K562 (cell line): ENCODE results near the gene ERVK3-1. TPM values are rescaled to one million over a fixed set of nuclear protein-coding genes. Genes with fewer than 3 reads are reported as not detected.

Source experiments
- ATAC-seq: fragments of 200-7000 bp; cut with Tn5 transposase; 3 replicates; pipeline ENCODE4 v1.9.1; 2020; ENCODE audit warnings: moderate library complexity
- BruUV-seq: library from RNA; stranded (reverse); fragments of 400-500 nt; replicated peaks from 2 replicates; lab custom pipeline; 2021; lab: Mats Ljungman, UMichigan
- CTCF ChIA-PET: fragments of 300-600 bp; formaldehyde crosslinking; extraction: SDS; loops from one replicate; lab custom pipeline; 2021; ENCODE audit warnings: low intra/inter-chr PET ratio; lab: Yijun Ruan, JAX
- POLR2A ChIA-PET: fragments of 300-600, 350-650 bp; sonication (Branson Sonifier 250); formaldehyde crosslinking; extraction: SDS; loops from one replicate; lab custom pipeline; 2021; ENCODE audit warnings: antibody characterized with exemption, inconsistent platforms; lab: Yijun Ruan, JAX
- DNase-seq, 4 experiments: peaks; one replicate each; pipeline versions ENCODE4 v3.0.0 to v3.0.0-alpha.2; 2011 to 2018; ENCODE audit warnings: low spot score in 3 of 4, mixed read lengths in 3 of 4; ENCODE audit errors: extremely low read depth in 1 of 4
- FAIRE-seq: peaks from 2 replicates; lab custom pipeline; 2011; peaks lifted over from hg19 to GRCh38; lab: Jason Lieb, UNC
- H2AFZ ChIP-seq: 2 replicates; pipeline ENCODE4 v1.6.0; 2011; ENCODE audit warnings: low read depth, low read length, control low read depth, inconsistent platforms
- H3K27ac ChIP-seq: fragments of 200-600 bp; 3 replicates; pipeline ENCODE4 v1.8.0; 2011; ENCODE audit warnings: low read depth, mild to moderate bottlenecking, control low read depth, inconsistent platforms, low read length, moderate library complexity, mixed read lengths; ENCODE audit errors: extremely low read depth
- H3K27me3 ChIP-seq, 2 experiments: fragments of 300-600 bp in 1 of 2; 2 replicates in 1 of 2; 3 replicates in 1 of 2; pipeline versions ENCODE4 v1.6.0 to v1.8.0; 2011; ENCODE audit warnings: inconsistent platforms in 2 of 2, low read length in 2 of 2, mild to moderate bottlenecking in 1 of 2, mixed read lengths in 1 of 2, moderate library complexity in 1 of 2; ENCODE audit not compliant: control insufficient read depth in 2 of 2, insufficient read depth in 2 of 2
- H3K36me3 ChIP-seq: fragments of 300-600 bp; 3 replicates; pipeline ENCODE4 v1.8.0; 2011; ENCODE audit warnings: mild to moderate bottlenecking, low read length, inconsistent platforms; ENCODE audit not compliant: control insufficient read depth, insufficient read depth
- H3K4me1 ChIP-seq, 2 experiments: fragments of 200-600 bp in 1 of 2; replicated peaks in 1 of 2; 2 replicates in 1 of 2; 3 replicates in 1 of 2; pipeline versions ENCODE4 v1.5.1 to v1.8.0; 2011; ENCODE audit warnings: inconsistent platforms in 2 of 2, low read length in 2 of 2, mild to moderate bottlenecking in 1 of 2, mixed read lengths in 1 of 2, moderate library complexity in 1 of 2; ENCODE audit not compliant: control insufficient read depth in 2 of 2, insufficient read depth in 2 of 2
- H3K4me2 ChIP-seq: 2 replicates; pipeline ENCODE4 v1.6.1; 2011; ENCODE audit warnings: low read length, control low read depth, inconsistent platforms, mixed read lengths; ENCODE audit not compliant: insufficient read depth
- H3K4me3 ChIP-seq: fragments of 200-600 bp; sonication (generic), shearing (Covaris generic); 2 replicates; pipeline ENCODE4 v1.5.1; 2016; ENCODE audit warnings: control low read depth, inconsistent platforms
- H3K79me2 ChIP-seq: fragments of 200-600 bp; 3 replicates; pipeline ENCODE4 v1.8.0; 2011; ENCODE audit warnings: low read length, inconsistent platforms; ENCODE audit not compliant: control insufficient read depth, insufficient read depth
- H3K9ac ChIP-seq, 2 experiments: 2 replicates each; pipeline versions ENCODE4 v1.6.0 to v1.6.1; 2011; ENCODE audit warnings: low read depth in 2 of 2, low read length in 2 of 2, control low read depth in 1 of 2, inconsistent platforms in 1 of 2, mild to moderate bottlenecking in 1 of 2, mixed read lengths in 1 of 2; ENCODE audit not compliant: insufficient read depth in 1 of 2
- H3K9me1 ChIP-seq: one replicate; pipeline ENCODE4 v1.6.0; 2011; ENCODE audit warnings: inconsistent platforms, mild to moderate bottlenecking, low read length, moderate library complexity; ENCODE audit not compliant: control insufficient read depth, insufficient read depth
- H3K9me3 ChIP-seq: replicated peaks from 2 replicates; pipeline ENCODE4 v1.5.1; 2011; ENCODE audit warnings: low read depth, low read length, inconsistent platforms; ENCODE audit not compliant: control insufficient read depth, insufficient read depth
- H4K20me1 ChIP-seq: replicated peaks from 2 replicates; pipeline ENCODE4 v1.6.1; 2011; ENCODE audit warnings: low read length, inconsistent platforms, mixed read lengths; ENCODE audit not compliant: control insufficient read depth, insufficient read depth
- CBFA2T2 ChIP-seq: fragments of 450-650 bp; conservative IDR thresholded peaks from 2 replicates; pipeline ENCODE4 v1.6.1; 2017; ENCODE audit warnings: mild to moderate bottlenecking
- CBFA2T3 ChIP-seq: fragments of 450-650 bp; IDR thresholded peaks from 2 replicates; pipeline ENCODE4 v1.6.1; 2017
- ESRRA ChIP-seq: fragments of 450-650 bp; IDR thresholded peaks from 2 replicates; pipeline ENCODE4 v1.6.1; 2014; ENCODE audit warnings: low read depth, mild to moderate bottlenecking, moderate library complexity, borderline replicate concordance
- KLF1 ChIP-seq: fragments of 450-650 bp; IDR thresholded peaks from 2 replicates; pipeline ENCODE4 v1.6.1; 2016; ENCODE audit warnings: missing genetic modification characterization, missing compliant biosample characterization
- SMAD2 ChIP-seq: fragments of 150-350 bp; IDR thresholded peaks from 2 replicates; pipeline ENCODE4 v1.6.1; 2014; ENCODE audit warnings: low read depth, mild to moderate bottlenecking, low read length
- WGBS: fragments of 100-300 bp; shearing (Covaris generic); methylation state at CpG from one replicate; pipeline ENCODE4 v1.1.6; 2016; ENCODE audit warnings: low coverage, mixed read lengths; ENCODE audit not compliant: insufficient coverage; ENCODE audit errors: missing lambda C conversion rate; 5-methylcytosine and 5-hydroxymethylcytosine counted together
- in situ Hi-C: fragments of 300-500 bp; cut with MboI; formaldehyde crosslinking; loops from 4 replicates; pipeline ENCODE4 v1.15.0; 2018; ENCODE audit warnings: inconsistent platforms, mixed read lengths
- intact Hi-C: fragments of 100-400 bp; cut with micrococcal nuclease; formaldehyde crosslinking; loops from 2 replicates; pipeline ENCODE4 v1.14.2; 2022
- polyA plus RNA-seq, 8 experiments: library from polyadenylated mRNA; depleted of rRNA in 4 of 8; stranded (reverse) in 5 of 8; unstranded in 3 of 8; fragments of >200 nt; fragmentation: Nextera tagmentation in 2 of 8; fragmentation: Illumina TruSeq in 1 of 8; extraction: Ambion mirVana in 2 of 8; extraction: Trizol in 1 of 8; gene quantifications; 2 replicates each; pipeline versions ENCODE4 v1.2.1 to v1.2.3, GENCODE V29; 2011 to 2014; ENCODE audit warnings: inconsistent platforms in 1 of 8, missing spikeins in 1 of 8
- total RNA-seq, 7 experiments: library from RNA; depleted of rRNA in 6 of 7; stranded (reverse); fragments of >200 nt in 6 of 7; fragmentation: Illumina TruSeq in 2 of 7; extraction: Trizol in 2 of 7; gene quantifications; 2 replicates each; pipeline versions ENCODE4 v1.2.1 to v1.2.3, GENCODE V29; 2011 to 2021; ENCODE audit warnings: low replicate concordance in 1 of 7
- TF ChIP-seq, protein P1 (sequence below): fragments of 450-650 bp; IDR thresholded peaks from 2 replicates; pipeline ENCODE4 v1.6.1; 2016; ENCODE audit warnings: low read depth
- TF ChIP-seq, protein P2 (sequence below), 2 experiments: fragments of 450-650 bp in 1 of 2; sonication (generic) in 1 of 2; formaldehyde crosslinking in 1 of 2; IDR thresholded peaks in 1 of 2; conservative IDR thresholded peaks in 1 of 2; 2 replicates each; pipeline versions ENCODE4 v1.6.1 to v1.8.1; 2016 to 2023; ENCODE audit warnings: mild to moderate bottlenecking in 2 of 2, moderate library complexity in 2 of 2, inconsistent platforms in 1 of 2, missing genetic modification reagents in 1 of 2

Gene ERVK3-1
- total and polyA plus RNA-seq, 9 of the 15 experiments (the other 6 are each of a cell fraction or from before 2014, with no cell fraction given): 87.6 to 299 (median 119) TPM

DNA sequence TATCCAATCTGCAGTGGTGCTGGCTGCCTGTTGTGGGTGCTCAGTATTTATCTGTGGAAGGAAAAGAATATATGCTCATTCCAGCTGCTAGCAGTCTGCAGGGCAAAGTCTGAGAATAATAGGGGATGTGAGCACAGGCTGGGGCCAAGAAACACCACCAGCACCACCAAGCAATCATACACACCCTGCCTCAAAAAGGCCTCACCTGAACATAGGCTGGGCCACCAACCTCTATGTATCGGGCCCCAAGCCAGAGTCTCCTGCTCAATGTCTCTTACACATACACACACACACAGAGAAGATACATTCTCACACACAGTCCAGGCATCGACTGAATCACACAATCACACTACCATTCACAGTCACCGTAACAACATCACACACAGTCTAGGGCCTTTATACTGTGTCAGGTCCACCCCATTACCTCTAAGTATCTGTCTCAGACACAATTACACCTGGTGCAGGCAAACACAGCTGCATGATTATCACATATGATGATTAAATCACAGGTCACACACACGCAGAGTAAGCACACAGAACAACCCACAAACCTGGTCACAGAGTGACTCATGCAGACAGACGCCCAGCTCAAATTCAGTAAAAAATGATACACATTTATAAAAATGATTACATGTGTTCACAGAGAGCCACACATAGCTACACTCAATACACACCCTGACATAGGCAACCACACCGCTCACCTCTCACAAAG is 20.3 kb downstream of the ERVK3-1 start:
- TF ChIP-seq, protein P1, sequence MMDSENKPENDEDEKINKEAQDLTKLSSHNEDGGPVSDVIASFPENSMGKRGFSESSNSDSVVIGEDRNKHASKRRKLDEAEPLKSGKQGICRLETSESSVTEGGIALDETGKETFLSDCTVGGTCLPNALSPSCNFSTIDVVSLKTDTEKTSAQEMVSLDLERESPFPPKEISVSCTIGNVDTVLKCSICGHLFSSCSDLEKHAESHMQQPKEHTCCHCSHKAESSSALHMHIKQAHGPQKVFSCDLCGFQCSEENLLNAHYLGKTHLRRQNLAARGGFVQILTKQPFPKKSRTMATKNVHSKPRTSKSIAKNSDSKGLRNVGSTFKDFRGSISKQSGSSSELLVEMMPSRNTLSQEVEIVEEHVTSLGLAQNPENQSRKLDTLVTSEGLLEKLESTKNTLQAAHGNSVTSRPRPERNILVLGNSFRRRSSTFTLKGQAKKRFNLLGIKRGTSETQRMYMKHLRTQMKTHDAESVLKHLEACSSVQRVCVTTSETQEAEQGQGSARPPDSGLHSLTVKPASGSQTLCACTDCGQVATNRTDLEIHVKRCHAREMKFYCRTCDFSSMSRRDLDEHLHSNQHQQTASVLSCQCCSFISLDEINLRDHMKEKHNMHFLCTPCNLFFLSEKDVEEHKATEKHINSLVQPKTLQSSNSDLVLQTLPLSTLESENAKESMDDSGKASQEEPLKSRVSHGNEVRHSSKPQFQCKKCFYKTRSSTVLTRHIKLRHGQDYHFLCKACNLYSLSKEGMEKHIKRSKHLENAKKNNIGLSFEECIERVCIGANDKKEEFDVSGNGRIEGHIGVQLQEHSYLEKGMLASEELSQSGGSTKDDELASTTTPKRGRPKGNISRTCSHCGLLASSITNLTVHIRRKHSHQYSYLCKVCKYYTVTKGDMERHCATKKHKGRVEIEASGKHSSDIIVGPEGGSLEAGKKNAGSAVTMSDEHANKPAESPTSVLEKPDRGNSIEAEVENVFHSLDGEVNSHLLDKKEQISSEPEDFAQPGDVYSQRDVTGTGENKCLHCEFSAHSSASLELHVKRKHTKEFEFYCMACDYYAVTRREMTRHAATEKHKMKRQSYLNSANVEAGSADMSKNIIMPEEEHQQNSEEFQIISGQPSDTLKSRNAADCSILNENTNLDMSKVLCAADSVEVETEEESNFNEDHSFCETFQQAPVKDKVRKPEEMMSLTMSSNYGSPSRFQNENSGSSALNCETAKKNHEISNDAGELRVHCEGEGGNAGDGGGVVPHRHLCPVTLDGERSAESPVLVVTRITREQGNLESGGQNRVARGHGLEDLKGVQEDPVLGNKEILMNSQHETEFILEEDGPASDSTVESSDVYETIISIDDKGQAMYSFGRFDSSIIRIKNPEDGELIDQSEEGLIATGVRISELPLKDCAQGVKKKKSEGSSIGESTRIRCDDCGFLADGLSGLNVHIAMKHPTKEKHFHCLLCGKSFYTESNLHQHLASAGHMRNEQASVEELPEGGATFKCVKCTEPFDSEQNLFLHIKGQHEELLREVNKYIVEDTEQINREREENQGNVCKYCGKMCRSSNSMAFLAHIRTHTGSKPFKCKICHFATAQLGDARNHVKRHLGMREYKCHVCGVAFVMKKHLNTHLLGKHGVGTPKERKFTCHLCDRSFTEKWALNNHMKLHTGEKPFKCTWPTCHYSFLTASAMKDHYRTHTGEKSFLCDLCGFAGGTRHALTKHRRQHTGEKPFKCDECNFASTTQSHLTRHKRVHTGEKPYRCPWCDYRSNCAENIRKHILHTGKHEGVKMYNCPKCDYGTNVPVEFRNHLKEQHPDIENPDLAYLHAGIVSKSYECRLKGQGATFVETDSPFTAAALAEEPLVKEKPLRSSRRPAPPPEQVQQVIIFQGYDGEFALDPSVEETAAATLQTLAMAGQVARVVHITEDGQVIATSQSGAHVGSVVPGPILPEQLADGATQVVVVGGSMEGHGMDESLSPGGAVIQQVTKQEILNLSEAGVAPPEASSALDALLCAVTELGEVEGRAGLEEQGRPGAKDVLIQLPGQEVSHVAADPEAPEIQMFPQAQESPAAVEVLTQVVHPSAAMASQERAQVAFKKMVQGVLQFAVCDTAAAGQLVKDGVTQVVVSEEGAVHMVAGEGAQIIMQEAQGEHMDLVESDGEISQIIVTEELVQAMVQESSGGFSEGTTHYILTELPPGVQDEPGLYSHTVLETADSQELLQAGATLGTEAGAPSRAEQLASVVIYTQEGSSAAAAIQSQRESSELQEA: 0 out of 2 replicates have a peak, but pooled peaks have one; percentile 22
- peak; percentile 48 for TF ChIP-seq CBFA2T3
- TF ChIP-seq ESRRA: no peak
- TF ChIP-seq KLF1: no peak
- TF ChIP-seq, protein P2, sequence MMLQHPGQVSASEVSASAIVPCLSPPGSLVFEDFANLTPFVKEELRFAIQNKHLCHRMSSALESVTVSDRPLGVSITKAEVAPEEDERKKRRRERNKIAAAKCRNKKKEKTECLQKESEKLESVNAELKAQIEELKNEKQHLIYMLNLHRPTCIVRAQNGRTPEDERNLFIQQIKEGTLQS (IDR thresholded peaks at IDR 0.05): peak; percentile 37; the same call in 1 of the 2 replicates
- TF ChIP-seq, protein P2 (CRISPR knock-in tag; conservative IDR thresholded peaks at IDR 0.05): no peak
- TF ChIP-seq SMAD2: no peak
- TF ChIP-seq CBFA2T2: peak; percentile 32
- FAIRE-seq (no peak), DNase-seq (no peak), ATAC-seq (no peak)
- no peak overlapping the region; the same call in 2 of the 3 replicates for H3K27ac ChIP-seq
- H4K20me1 ChIP-seq: peaks cover 4% of the 10 kb centered on the region; the same call in 1 of the 2 replicates
- ChIA-PET CTCF (no interaction called here), POLR2A (interaction anchor here (0.6 to 2.2 kb wide), 4 partner anchors 16 to 1974 kb away, joined by 3 to 9 read pairs (median 6); no protein-coding TSS in a partner anchor)
- peaks cover 44% of the 10 kb centered on the region for H3K79me2 ChIP-seq
- intact Hi-C loops: loop anchor here (1.0 to 5.0 kb wide), 6 partner anchors 20 to 194 kb away; partner anchors contain the start of genes ERVK3-1, ZBTB45, ZNF274 and ZNF446
- 51% methylated on average over 6 of the region's 6 CpGs for WGBS
- no peaks in the 10 kb centered on the region for H3K27me3 ChIP-seq
- in situ Hi-C loops: no loop called here
- H3K9ac ChIP-seq: peak overlapping the region; percentile 57 to 92; a peak in 3 of 4 replicates
- H3K4me3 ChIP-seq: peak overlapping the region; percentile 98
- H3K9me1 ChIP-seq: peaks cover 2% of the 10 kb centered on the region
- no peak overlapping the region for H2AFZ ChIP-seq
- no peaks in the 10 kb centered on the region; the same call in 2 of the 3 replicates for H3K36me3 ChIP-seq
- H3K4me2 ChIP-seq: peak overlapping the region; percentile 100
- H3K4me1 ChIP-seq: peaks cover 20% of the 10 kb centered on the region in 2 experiments; a peak in 4 of 5 replicates
- H3K9me3 ChIP-seq: no peaks in the 10 kb centered on the region
- BruUV-seq: no TSS peak
